ENCODE measurements around the gene RBFA.
A peak's percentile ranks its signal among the peaks of the same experiment; 100 is the strongest.
"Not testable (repeated sequence)": the region's sequence is repeated elsewhere in the genome, so short reads cannot be mapped to it uniquely, and the experiment has no call there.

RBFA gene, protein sequence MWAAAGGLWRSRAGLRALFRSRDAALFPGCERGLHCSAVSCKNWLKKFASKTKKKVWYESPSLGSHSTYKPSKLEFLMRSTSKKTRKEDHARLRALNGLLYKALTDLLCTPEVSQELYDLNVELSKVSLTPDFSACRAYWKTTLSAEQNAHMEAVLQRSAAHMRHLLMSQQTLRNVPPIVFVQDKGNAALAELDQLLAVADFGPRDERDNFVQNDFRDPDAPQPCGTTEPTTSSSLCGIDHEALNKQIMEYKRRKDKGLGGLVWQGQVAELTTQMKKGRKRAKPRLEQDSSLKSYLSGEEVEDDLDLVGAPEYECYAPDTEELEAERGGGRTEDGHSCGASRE

DNA sequence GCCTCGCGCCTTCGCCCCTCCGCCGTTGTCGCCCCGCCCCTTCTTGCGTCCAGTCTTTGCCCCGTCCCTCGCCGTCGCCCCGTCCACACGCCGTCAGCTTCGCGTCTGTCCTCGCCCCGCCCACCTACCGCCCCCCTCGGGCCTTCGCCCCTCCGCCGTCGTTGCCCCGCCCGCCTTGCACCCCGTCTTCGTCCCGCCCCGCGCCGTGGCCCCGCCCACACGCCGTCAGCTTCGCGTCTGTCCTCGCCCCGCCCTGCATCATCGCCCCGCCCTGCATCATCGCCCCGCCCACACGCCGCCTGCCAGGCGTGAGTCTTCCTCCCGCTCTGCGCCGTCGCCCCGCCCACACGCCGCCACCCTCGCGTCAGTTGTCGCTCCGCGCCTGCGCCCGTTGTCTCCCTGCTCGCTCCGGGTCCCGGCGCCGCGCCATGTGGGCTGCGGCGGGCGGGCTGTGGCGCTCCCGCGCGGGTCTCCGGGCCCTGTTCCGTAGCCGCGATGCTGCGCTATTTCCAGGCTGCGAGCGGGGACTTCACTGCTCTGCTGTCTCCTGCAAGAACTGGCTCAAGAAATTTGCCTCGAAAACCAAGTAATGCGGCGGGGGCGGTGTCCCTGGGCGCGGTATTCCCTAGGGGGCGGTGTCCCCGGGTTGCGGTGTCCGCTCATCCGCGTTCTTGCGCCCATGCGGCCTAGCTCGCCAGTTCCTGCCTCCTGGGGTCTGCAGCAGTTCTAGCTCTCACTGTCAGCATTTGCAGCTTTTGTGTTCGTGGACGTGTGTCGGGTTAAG, at the start of gene RBFA:
RBFA (plus strand) TSS at position 367 of the 784 bp plus-strand sequence; CDS start at position 429, 62 bp downstream.
- DNase-seq = peak; percentile 99

- no peak for DNase-seq
These were observed 49.1 kb upstream of the RBFA start for GRCh38 chr18:79985172-79985571.

- no peak for DNase-seq
These were observed 47.5 kb upstream of the RBFA start for GRCh38 chr18:79986726-79987125.

GRCh38 chr18:79987566-79987965, 46.7 kb upstream of the RBFA start:
- DNase-seq = no peak

GRCh38 chr18:79988071-79988450, 46.2 kb upstream of the RBFA start:
- peak; percentile 55 for DNase-seq

DNA sequence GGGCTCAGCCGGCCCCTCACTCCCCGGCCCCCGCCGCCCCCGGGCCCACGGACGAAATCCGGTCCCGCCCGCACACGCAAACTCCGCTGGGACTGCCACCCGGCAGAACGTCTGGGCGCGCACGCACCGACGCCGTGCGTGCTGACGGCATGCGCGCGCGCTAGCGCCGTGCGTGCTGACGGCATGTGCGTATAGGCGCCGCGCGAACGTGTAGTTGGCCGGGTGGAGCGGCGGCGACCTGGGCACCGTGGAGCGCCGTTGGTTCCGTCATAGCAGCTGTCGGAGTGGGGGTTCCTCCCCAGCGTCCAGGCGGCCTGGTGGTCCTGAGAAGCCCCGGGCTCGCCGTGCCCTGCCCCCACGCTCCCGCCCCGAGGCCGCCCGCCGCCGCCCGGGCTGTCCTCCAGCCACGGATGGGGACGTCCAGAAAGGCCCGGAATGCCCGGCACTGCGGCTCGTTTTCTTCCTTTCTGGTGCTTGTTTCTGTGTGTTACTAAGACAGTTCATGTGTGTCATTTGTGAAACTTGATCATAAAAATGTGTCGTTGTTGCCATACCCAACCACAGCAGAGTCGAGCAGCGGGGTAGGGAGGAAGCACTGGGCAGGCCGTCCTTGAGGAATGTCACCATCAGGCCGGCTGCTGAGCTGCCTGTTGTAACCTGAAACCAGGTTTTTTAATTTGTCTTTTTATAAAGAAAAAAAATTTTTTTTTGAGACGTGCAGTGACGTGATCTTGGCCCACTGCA, 45.6 kb upstream of the RBFA start, which contains the start of gene TXNL4A:
TXNL4A (minus strand) TSS at position 113 of the 744 bp plus-strand sequence. CDS start 171 bp downstream, outside the sequence.
- DNase-seq = peak; percentile 89

GRCh38 chr18:79989195-79989497, 45.1 kb upstream of the RBFA start:
- no peak for DNase-seq

DNA sequence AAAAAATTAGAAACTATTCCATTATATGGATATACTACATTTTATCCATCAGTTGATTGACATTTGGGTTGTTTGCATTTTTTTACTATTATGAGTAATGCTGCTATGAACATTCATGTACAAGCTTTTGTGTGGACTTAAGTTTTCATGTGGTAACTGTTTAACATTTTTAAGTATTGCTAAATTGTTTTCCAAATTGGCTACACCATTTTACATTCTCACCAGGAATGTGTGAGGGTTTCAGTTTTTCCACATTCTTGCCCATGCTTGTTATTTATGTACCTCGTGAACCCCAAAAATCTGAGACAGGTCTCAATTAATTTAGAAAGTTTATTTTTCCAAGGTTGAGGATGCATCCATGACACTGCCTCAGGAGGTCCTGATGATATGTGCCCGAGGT, 42.7 kb upstream of the RBFA start:
- no peak for DNase-seq

- DNase-seq = not testable (repeated sequence)
These were observed 34.5 kb upstream of the RBFA start for GRCh38 chr18:79999701-80000100.

- no peak for DNase-seq
These were observed 33.4 kb upstream of the RBFA start for GRCh38 chr18:80000877-80001276.

GRCh38 chr18:80002468-80002867, 31.8 kb upstream of the RBFA start:
- DNase-seq = no peak

GRCh38 chr18:80004600-80005342, 29.5 kb upstream of the RBFA start:
- no peak for DNase-seq

DNA sequence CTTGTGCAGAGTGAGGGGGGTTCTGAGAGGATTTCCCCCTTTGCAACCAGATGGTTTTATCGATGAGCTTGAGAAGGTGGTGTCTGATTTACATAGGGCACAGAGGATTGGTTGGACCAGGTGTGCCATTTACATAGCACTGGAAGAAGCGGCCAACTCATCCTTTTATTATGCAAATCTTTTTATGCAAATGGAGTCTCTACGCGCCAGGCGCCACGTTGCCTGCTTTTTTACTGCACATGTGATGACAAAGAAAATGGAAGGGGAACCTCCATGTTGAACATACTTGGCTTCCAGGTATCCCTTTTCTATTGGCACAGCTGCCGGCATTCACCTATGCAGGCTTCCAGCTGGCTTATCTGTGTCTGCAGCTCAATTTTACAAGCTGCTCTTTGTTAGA, 27.5 kb upstream of the RBFA start:
- no peak for DNase-seq

DNA sequence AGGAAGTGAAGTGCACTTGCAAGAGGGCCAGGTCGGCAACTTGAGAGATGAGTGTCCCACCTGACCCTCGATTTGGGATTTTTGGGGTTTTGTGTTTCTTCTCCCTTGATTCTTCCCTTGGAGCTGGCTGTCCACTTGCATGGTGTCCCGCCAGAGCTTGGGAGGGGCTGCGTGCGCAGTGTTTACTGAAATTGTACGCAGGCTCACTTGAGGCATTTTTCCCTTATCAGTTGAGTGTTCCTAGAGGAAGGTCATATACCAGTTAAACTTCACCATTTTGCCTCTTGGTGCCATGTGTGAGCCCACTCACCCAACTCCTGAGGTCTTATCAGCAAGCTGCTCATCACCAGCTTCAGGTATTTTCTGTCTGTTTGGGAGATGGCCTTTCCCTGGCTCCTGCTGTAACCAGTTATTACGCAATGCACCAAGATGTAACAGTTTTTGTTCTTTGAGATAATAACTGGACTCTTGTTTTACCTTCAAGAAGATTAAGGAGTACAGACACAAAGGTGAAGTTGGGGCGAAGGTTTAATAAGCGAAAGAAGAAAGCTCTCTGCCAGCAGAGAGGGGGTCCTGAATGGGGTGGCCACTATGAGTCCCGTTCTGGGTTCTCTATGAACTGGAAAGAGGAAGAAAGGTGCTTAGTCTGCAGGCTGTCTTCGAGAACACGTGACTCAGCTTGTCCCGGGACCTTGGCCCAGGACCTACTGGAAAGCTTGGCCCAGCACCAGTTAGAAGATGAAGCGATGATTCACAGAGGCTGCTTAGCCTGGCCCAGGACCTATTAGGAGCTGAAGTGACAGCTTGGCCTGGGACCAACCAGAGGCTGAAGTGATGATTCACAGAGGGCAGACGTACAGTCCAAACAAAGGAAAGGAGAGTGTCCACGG, 24.3 kb upstream of the RBFA start:
- DNase-seq = no peak

- no peak for DNase-seq
These were observed 23.7 kb upstream of the RBFA start for GRCh38 chr18:80010551-80010906.

DNA sequence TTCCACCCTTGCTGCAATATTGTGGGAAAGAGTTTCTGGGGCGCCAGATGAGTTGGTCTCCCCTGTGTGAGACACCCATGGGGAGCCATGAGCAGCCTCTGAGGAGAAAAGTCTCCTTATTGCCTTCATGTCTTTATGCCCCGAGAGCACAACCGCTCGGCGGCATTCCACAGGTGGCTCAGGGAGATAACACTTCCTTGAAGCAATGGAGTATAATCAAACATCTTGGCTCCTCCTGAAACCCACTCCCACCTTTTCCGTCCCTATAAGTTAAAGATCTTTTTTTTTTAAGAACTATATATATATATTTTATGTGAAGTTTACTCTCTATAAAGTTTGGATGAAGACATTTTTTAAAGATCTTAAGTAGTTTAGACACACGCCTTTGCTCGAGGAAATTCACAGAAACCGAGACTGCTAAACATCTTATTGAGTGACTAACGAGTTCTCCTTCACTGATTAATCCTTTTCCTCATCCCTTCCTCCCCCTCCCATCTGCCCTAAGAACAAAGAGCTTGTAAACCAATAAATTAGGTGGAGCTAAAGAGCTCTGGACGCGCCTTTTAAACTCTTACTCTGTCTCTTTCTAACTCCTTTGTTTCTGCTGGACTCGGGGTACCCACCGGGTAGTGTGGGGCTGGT, 22.6 kb upstream of the RBFA start:
- DNase-seq = not testable (repeated sequence)

DNA sequence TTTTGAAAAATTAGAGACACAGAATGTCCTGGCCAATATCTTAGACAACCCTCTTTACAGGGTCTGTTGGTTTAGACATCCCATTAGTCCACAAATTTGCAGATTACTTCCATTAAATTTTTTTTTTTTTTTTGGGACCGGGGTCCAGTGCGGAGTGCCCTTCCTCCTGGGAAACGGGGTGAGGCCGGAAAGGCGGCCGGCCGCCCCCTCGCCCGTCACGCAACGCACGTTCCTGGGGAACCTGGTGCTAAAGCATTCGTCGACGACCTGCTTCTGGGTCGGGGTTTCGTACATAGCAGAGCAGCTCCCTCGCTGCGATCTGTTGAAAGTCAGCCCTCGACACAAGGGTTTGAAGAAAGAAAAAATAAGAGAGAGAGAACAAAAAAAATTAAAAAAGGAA, 21.5 kb upstream of the RBFA start:
- no peak for DNase-seq

DNA sequence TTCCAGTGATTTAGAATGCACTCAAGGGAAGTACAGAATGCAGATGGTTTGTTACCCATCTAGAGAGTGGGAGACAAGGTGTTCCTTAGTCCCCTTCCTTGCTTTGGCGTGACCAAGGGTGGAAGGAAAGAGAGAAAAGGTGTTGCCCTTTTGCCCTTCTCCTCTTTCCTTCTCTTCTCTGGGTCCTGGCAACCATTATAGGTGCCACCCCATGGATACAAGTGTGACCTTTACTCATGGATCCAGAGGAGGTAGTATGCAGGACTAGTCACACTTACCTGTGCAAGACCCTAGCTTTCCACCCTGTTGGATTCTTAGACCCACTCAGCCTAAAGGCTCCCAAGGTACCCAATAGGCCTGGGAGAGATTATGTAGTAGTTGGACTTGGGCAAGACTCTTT, 11.6 kb upstream of the RBFA start:
- DNase-seq = no peak

DNA sequence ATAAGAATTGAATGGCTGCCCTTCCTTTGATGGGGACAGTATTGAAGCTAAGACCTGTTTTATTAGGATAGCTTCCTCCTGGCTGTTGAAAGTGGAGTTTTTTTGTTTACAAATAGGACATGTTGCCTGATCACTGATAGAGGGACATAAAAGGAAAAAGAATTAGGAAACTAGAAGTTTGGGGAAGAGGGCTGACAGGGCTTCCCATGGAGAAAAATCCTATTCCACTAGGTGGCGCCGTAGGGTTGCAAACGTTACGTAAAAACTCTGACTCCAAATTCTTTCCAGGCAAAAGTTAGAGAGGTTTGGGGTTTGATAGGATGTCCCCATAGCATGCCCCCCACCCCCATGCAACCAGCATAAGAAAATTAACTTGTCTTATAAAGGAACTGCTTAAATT, 11.1 kb upstream of the RBFA start:
- DNase-seq = no peak

GRCh38 chr18:80026363-80026762, 7.9 kb upstream of the RBFA start:
- no peak for DNase-seq

DNA sequence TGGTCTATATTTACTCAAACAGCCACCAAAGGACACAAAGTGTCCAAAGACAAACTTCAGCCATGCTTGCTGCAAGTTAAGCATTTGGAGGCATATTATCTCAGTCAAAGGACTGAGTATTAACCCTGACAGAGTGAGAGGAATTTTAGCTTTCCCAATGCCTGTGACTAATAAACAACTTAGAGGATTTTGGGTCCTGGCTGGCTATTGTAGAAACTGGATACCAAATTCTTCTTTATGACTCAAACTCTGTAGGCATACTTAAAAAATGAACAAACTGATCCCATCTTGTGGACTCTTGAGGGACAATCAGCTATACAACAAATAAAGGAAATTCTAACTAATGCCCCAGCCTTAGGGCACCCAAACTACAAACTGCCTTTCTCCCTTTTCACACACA, 6.5 kb upstream of the RBFA start:
- not testable (repeated sequence) for DNase-seq

Measured in activated CD4-positive, alpha-beta T cell treated with anti-CD3 and anti-CD28 coated beads, Interleukin-2, amount 50 U/mL, for 16 hours (primary cell).